ENCODE measurements around the gene HSD17B10.

- TF ChIP-seq CTCF (IDR thresholded peaks at IDR 0.05) (no peak), POLR2AphosphoS5 (IDR thresholded peaks at IDR 0.05) (peak in 1 of 3 donors; percentile 17)
Observed at GRCh38 chrX:53441531-53442321, 7.6 kb upstream of the HSD17B10 start.

All from stomach (tissue), 4 donors.